Measurements from ENCODE around the gene CCDC88C.

Gene CCDC88C

DNA sequence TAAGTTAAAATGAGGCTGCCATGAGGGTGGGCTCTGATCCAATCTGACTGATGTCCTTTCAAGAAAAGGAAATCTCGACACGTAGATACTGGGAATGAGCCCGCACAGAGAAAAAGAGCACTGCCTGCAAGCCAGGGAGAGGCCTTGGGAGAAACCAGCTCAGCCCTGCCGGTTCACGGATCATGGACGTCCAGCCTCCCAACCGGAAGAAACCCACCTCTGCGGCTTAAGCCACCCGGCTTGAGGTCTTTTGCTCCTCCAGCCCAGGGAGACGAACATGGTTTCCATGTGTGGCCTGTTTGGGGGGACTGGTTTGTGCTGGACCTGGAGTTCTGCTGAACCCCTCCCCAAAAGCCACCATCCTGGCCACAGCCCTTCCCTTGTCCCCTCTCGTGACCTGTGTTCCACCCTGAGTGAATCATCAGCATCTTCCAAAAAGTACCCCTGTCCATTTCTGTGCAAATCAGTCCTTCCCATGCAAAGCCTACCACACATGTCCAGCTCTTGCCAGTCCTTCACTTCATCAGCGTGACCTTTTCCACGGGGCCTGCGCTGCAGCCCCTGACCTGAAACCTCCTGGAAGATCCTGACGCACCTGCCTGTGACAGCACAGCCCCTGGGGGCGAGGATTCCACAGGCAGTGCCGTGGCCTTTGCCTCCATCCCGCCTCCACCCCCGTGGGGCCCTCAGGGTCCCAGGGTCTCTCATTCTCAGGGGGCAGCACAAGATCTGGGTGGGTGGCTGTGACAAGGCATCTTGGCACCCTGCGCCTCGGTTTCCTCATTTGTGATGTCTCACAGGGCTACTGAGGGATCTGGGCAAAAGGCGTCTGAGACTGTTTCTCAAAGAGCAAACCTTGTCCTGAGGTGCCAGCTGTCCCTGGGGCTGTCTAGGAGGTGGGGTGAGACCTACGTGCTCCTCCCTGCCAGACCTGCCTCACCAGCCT, 121.5 kb downstream of the CCDC88C start:
- in situ Hi-C loops (cut with MboI; ENCODE audit: low sequenced_read_pairs), result loop anchor here (10.0 kb wide), 1 partner anchor 391 kb away; no protein-coding TSS in a partner anchor

DNA sequence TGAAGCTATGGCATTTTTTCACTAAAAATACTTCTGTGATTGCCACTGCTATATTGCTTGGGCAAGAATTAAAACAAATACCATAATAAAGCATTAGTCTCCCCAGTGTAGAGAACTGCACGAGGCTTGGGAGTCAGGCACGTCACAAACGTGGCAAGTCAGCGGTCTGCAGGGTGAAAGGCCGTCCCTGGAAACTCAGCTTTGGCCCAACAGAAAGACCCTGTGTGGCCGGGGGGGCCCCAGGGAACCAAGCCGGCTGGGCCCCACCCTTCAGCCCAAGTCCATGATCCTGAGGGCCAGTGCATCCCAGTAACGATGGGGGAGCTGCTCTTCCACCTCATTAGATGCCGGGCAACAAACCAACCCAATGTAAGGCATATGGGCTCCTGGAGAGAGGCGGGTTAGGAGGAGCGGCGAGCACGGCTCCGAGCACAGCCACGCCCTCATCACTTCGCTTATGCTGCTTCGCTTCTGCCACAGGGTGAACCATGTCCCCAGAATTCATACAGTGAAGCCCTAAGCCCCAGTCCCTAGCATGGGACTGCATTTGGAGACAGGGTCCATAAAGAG, 122.3 kb downstream of the CCDC88C start:
- in situ Hi-C loops (cut with MboI; ENCODE audit: low sequenced_read_pairs), result loop anchor here (10.0 kb wide), 1 partner anchor 391 kb away; no protein-coding TSS in a partner anchor

DNA sequence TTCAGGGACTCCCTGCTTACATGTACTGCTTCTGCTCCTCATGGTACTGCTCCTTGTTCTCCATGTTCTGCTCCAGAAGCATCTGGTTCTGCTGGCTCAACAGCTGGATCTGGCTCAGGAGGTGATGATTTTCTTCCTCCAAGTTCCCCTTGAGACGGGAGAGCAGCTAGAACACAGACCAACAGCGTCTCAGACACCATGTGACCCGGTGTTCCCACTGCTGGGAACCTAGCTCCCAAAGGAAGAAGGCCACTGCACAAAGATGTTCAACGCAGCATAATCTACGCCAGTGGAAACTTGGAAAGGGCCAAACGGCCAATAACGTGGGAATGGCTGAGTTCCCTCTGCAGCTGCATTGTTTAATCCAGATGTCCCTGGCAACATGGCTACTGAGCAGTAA, 123.5 kb downstream of the CCDC88C start:
- in situ Hi-C loops (cut with MboI; ENCODE audit: low sequenced_read_pairs), result loop anchor here (10.0 kb wide), 1 partner anchor 389 kb away; no protein-coding TSS in a partner anchor

DNA sequence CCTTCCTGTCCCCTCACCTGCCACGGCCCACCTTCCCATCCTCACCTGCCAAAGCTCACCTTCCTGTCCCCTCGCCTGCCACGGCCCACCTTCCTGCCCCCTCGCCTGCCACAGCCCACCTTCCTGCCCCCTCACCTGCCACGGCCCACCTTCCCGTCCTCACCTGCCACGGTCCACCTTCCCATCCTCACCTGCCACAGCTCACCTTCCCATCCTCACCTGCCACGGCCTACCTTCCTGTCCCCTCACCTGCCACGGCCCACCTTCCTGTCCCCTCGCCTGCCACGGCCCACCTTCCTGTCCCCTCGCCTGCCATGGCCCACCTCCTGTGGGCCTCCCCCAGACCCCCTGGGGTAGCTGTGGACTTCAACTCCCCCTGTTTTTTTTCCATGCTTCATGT, 124.3 kb downstream of the CCDC88C start:
- in situ Hi-C loops (cut with MboI; ENCODE audit: low sequenced_read_pairs), result loop anchor here (10.0 kb wide), 1 partner anchor 388 kb away; no protein-coding TSS in a partner anchor

DNA sequence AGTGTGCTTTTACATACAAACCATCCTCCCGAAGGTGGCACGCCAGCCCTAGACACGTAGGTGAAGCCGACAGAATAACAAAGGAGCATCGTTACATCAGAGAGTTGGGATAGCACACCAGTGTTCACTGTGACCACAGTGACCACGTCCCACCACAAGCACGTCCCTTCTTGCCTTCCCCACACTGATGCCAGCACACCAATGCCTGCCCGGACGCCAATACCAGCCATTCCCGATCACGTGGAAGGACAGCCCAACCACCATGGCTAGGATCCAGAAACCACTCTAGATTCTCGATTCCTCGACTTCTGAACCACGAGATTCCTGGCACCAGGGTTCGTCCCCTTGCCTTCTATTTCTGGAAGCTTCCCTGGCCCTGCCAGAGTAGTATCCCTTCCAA, 125.1 kb downstream of the CCDC88C start:
- in situ Hi-C loops (cut with MboI; ENCODE audit: low sequenced_read_pairs), result loop anchor here (10.0 kb wide), 1 partner anchor 388 kb away; no protein-coding TSS in a partner anchor

DNA sequence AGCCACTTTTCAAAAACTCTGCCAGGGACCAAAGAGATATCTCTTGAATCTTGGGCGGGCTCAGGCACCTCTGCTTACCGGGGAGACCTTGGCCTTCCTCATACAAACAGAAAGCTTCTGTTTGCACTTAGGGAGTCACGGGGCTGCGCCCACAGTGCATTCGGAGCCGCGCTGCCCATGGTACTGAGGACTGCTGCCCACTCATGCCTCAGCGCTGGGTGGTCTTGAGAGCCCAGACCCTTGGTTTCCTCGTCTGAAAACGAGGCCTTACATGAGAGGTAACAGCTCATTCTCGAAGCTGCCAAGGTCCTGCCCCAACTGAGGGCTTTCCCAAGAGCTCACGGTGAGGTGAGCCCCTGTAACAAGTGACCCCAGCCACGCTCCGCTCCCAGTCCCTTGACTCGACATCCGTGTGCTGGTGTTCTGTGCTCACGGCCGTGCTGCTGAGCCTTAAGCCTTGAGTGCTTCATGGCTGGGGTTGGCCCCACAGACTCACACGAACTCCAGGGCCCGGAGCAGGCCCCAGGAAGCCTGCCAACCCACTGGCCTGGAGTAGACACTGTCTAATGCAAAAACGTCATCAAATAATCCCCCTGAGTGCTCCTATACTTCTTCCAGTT, 125.7 kb downstream of the CCDC88C start:
- in situ Hi-C loops (cut with MboI; ENCODE audit: low sequenced_read_pairs), result loop anchor here (10.0 kb wide), 1 partner anchor 387 kb away; no protein-coding TSS in a partner anchor

DNA sequence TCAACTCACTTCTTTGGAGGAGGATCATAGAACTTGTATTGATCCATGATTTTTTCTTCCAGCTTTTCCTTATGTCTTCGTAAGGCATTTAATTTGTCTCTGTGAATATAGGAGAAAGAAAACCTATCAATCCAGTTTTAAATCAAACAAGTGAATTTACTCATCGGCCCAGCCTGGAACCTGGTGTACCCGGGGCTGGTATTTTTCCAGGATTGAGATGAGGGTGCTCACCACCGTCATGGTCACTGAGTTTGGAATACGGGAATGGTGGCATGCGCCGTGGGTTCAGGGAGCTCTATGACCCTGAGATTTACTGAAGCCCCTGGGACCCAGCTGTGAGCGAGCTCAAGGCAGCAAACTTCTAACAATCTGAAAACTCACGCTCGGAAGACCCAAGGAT, 126.6 kb downstream of the CCDC88C start:
- in situ Hi-C loops (cut with MboI; ENCODE audit: low sequenced_read_pairs), result loop anchor here (10.0 kb wide), 1 partner anchor 386 kb away; no protein-coding TSS in a partner anchor

DNA sequence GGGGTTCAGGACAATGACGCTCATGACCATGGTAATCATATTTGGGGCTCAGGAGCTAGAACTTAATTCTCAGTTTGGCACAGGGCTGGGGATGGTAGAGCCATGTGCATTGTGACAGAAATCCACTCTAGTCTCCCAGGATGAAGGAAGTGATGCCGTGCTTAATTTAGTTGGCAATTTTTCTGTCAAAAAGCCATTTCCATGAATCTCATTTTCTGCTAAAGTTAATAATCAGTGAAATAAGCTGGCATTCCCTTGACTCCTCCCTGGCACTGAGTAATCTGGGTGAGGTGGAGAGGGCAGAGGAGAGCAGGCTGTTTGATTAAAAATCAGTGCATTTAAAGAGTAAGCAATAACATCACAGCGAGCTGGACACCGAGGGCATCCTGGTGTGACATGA, 128.2 kb downstream of the CCDC88C start:
- in situ Hi-C loops (cut with MboI; ENCODE audit: low sequenced_read_pairs), result loop anchor here (10.0 kb wide), 1 partner anchor 115 kb away; no protein-coding TSS in a partner anchor

DNA sequence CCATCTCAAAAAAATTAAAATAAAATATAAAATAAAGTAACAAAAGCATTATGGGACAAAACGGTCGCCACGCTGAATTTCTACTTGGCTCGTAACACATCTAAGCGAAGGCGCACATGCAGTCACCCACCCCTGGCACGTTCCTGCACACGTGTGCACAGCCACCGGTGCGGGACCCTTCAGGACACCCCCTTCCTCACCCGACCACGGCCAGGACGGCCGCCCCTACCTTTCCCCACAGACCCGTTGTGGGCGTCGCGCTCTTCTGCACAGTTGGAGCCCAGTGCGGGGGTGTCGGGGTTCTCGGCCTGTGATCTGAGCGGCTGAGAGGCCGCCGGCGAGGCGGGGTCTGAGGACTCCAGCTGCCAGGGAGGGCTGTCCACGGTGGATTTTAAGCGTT, 128.7 kb downstream of the CCDC88C start:
- in situ Hi-C loops (cut with MboI; ENCODE audit: low sequenced_read_pairs), result loop anchor here (10.0 kb wide), 1 partner anchor 114 kb away; no protein-coding TSS in a partner anchor

DNA sequence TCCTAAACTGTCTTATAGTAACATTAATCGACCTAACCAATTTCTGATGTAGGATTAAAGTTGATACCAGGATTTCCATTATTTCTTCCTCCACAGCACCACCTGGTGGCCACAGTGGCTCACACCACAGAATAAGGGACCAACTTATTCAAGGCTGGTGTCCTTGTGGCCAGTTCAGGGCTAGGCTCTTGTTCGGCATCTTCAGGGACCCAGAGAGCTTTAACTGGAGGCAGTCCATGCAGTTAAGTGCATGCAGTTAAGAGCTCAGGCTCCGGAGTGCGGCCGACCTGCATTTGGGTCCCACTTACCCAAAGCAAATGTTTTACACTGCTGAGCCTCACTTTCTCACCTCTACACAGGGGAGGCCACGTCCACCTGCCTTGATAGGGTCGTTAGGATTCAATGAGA, 131.1 kb downstream of the CCDC88C start:
- in situ Hi-C loops (cut with MboI; ENCODE audit: low sequenced_read_pairs), result loop anchor here (10.0 kb wide), 1 partner anchor 112 kb away; no protein-coding TSS in a partner anchor

DNA sequence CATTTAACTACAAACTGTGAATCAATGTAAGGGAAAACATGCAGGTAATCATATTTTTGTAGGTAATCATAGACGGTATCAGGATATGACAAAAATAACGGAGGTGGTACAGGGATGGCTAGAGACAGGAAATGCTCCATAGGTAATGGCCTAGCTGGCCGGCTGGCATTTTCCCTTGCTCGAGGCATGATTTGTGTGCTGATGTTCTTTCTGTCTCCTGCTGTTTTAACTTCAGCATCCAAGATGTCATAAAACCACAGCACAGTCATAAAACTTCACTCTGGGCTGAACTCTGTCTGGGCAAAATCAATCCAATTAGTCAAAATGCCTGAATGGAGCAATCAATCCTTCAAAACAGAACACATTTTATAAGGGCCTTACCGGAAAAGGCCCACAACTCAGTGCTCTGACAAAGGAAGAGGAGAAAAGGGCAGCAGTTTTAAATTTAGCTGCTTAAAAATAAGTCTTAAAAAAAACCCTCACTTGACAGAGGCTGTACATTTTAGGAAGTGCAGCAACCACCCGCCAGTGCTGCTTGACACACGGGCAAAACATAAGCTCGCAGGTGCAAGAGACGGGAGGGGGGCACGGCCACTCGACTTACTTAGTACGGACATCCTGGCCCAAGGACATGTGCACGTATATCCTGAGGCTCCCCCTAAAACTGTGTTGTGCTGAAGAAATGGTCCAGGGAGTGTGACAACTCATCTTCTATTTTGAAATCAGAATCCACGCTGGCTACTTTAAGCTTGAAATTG, 132.7 kb downstream of the CCDC88C start:
- in situ Hi-C loops (cut with MboI; ENCODE audit: low sequenced_read_pairs), result loop anchor here (10.0 kb wide), 1 partner anchor 110 kb away; no protein-coding TSS in a partner anchor

DNA sequence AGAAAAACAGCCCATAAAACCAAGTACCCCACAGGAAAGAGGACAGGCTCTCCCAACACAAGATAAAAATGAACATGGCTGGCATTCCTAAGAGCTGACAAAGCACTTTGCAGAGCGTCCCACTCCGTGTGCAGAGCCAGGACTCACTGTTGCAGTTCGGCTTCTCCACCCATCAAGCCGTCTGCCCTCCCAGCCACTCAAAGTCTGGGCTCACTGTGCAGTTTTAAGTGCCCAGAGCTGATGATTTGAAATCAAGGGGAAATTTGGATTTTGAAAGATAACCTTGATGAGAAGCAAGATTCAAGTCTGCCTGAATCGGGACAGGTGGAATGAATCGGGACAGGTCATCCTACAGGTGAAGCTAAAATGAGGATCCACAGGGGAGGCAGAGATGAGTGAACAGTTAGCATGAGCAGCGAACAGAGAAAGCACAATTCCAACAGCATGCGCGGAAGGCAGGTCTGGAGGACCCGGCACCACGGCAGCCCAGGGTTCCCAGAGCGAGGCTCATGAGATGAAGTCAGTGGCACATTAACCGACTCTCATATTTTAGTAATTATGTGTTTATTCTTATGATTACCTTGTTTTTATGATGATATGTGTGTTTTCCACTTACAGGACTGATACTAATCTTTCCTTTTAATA, 133.4 kb downstream of the CCDC88C start:
- in situ Hi-C loops (cut with MboI; ENCODE audit: low sequenced_read_pairs), result loop anchor here (10.0 kb wide), 1 partner anchor 109 kb away; no protein-coding TSS in a partner anchor

DNA sequence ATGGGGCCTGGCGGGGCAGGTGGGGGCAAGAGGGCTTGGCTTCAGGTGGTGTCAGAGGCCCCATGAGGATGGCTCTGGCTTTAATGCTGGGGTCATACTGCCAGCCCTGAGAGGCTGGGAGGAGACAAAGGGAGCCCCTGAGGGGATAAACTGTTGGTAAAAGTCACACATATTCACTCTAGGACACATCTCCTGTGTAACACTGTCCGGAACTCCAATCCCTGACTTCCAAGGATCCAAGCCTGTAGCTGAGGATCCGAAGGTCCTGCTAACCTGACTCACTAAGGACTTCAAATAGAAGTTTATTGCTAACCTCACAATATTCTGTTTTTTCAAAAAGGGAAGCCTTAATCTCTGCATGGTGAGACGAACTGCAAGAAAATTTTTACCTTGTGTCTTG, 134.0 kb downstream of the CCDC88C start:
- in situ Hi-C loops (cut with MboI; ENCODE audit: low sequenced_read_pairs), result loop anchor here (10.0 kb wide), 1 partner anchor 109 kb away; no protein-coding TSS in a partner anchor

DNA sequence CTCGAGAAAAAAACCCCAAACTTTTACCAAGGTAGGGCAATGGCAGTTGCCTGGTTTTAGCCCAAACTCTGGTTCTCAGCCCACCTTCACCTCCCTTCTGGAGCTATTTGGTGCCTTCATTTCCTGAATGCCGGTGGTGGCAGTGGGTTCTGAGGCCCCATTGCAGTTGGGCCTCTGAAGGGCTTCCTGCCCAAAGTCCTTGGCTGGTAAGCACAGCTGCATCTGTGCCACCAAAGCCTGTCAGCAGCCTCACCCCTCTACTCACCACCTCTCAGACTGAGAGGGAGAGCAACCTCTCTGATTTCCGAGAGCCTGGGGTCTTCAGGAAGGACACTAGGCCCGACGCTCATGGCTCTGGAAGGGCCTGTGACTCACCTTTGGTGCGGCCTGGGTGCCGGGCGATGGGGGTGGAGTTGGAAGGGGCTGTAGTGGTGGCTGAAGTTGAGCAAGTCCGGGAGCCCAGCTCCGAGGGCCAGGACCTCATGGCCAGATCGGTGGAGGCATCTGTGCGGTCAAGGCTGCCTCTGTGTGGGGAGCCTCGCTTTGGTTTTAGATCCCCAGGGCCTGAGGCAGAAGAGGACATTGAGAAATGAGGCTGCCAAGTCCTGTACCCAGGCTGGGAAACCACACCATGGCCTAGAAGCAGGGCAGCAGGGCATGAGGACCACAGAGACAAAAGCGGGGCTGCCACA, 134.5 kb downstream of the CCDC88C start:
- in situ Hi-C loops (cut with MboI; ENCODE audit: low sequenced_read_pairs), result loop anchor here (10.0 kb wide), 1 partner anchor 108 kb away; no protein-coding TSS in a partner anchor

DNA sequence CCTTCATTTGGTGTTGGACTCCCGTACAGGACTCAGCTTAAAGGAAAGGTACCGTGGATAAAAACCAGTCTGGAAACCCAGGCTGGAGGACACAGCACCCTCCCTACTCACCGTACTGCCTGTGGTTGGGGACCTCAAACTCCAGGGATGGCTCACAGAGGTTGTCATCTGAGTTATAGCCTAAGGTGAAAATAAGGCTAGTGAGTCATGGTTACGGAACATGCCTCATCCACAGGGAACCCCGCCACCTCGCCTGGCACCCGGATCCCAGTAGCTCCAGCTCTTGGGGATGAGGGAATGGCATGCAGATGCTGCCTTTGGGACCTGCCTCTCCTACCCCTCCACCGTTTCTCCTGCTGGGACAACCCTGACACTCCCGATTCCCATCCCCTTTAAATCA, 136.3 kb downstream of the CCDC88C start:
- in situ Hi-C loops (cut with MboI; ENCODE audit: low sequenced_read_pairs), result loop anchor here (10.0 kb wide), 1 partner anchor 107 kb away; no protein-coding TSS in a partner anchor

DNA sequence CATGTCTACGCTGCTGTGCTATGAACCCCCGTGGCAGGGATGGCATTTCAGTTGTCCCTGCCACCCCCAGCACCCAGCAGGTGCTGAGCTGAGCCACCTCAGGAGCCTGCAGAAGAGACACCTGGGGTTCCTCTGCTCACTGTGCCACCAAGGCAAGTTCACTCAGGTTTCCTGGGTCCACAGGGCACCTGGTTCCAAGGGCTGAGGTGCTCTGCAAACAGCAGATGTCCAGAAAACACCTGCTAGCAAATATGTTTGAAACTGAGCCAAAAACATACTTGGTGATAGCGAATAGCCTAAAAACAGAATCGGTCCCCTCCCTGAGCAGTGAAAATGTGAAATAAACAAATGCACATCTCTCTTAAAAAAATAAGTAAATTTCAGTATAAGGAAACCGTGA, 137.5 kb downstream of the CCDC88C start:
- in situ Hi-C loops (cut with MboI; ENCODE audit: low sequenced_read_pairs), result loop anchor here (10.0 kb wide), 1 partner anchor 105 kb away; no protein-coding TSS in a partner anchor

DNA sequence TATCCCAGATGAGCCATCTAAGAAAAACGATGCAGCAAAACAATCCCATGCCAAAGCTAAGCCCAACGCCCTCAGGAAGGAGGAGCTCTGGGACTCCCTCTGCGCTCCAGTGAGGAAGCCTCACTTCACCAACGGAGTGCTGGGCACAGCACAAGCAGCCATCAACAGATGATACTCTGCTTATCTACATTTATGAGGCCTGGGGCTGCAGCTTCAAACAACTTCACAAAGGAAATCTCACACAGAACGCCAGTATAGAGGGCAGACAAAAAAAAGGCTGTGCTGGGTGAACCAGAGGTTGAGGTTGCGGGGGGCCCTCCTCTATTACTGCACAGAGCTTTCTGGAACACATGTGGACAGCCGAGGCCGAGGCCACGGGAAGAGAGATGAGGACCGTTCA, 138.3 kb downstream of the CCDC88C start:
- in situ Hi-C loops (cut with MboI; ENCODE audit: low sequenced_read_pairs), result no loop called here

DNA sequence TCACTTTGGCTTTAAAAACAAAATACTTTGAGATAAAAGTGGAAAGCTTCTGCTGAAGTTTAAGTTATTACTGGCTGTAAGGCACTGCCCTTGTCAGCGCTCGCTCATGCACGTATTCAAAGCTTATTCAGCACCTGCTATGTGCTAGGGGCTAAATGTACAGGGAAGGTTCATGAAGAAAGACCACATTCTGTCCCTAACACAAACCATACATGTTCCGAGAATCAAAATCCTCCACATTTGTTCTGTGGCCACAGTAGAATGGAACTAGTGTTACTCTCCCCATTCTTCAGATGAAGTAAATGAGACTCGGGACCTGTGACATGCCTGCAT, 139.3 kb downstream of the CCDC88C start:
- in situ Hi-C loops (cut with MboI; ENCODE audit: low sequenced_read_pairs), result no loop called here
